Fibroblast of lung (primary cell): Measurements from ENCODE around the gene ERAP2.

ENCODE experiments used
- CTCF ChIP-seq, 2 donors: IDR thresholded peaks in 1 of 2; conservative IDR thresholded peaks in 1 of 2; 1 replicate in 1 of 2; 2 replicates in 1 of 2; pipeline ENCODE4 v1.5.1; 2011 to 2012; ENCODE audit warnings: low read length in 2 of 2, control low read depth in 1 of 2, inconsistent platforms in 1 of 2, low read depth in 1 of 2, mild to moderate bottlenecking in 1 of 2
- EZH2 ChIP-seq: IDR thresholded peaks from 2 replicates; pipeline ENCODE4 v1.5.1; 2012; ENCODE audit warnings: low read length, control low read depth, mild to moderate bottlenecking; ENCODE audit errors: missing control alignments

GRCh38 chr5:96967400-96967799, 91.1 kb downstream of the ERAP2 start:
- no peak for TF ChIP-seq EZH2
- TF ChIP-seq CTCF (conservative IDR thresholded peaks at IDR 0.05 in 1 of 2, IDR thresholded peaks at IDR 0.05 in 1 of 2; ENCODE audit: low read depth in 1 of 2, low read length in 2 of 2) = no peak
